Measurements from ENCODE around the gene GDPD1. TPM values are rescaled to one million over a fixed set of nuclear protein-coding genes. Genes with fewer than 3 reads are reported as not detected.

The GDPD1 gene
- total and polyA plus RNA-seq, 12 donors = 0.95 to 4.8 (median 1.8) TPM

GRCh38 chr17:59185997-59186396 is 34.3 kb upstream of the GDPD1 start:
- intact Hi-C loops (cut with DNase I) = no loop called here
- Histone ChIP-seq H3K4me3 (no peak overlapping the region), H3K4me1 (no peaks in the 10 kb centered on the region), H3K9me3 (no peaks in the 10 kb centered on the region), H3K27ac (no peak overlapping the region), H3K36me3 (peaks cover 0 to 40% (median 0%) of the 10 kb centered on the region in 9 donors), H3K27me3 (no peaks in the 10 kb centered on the region)
- TF ChIP-seq CTCF (IDR thresholded peaks at IDR 0.05) = no peak
- DNase-seq = no peak
- ATAC-seq = no peak

- Histone ChIP-seq H3K36me3 (peaks cover 0 to 42% (median 0%) of the 10 kb centered on the region in 9 donors), H3K4me1 (no peaks in the 10 kb centered on the region), H3K4me3 (no peak overlapping the region), H3K27ac (no peak overlapping the region), H3K9me3 (no peaks in the 10 kb centered on the region), H3K27me3 (no peaks in the 10 kb centered on the region)
- WGBS, 2 donors = 97 to 100% methylated on average over 3 of the region's 3 CpGs
- no peak for TF ChIP-seq CTCF (IDR thresholded peaks at IDR 0.05)
- DNase-seq = no peak
- intact Hi-C loops (cut with DNase I) = no loop called here
- no peak for ATAC-seq
Observed at GRCh38 chr17:59186850-59187249, 33.5 kb upstream of the GDPD1 start.

GRCh38 chr17:59190806-59191205 is 29.5 kb upstream of the GDPD1 start:
- Histone ChIP-seq H3K27ac (no peak overlapping the region), H3K27me3 (no peaks in the 10 kb centered on the region), H3K9me3 (no peaks in the 10 kb centered on the region), H3K4me1 (no peaks in the 10 kb centered on the region), H3K36me3 (peaks cover 0 to 71% (median 0%) of the 10 kb centered on the region in 9 donors), H3K4me3 (no peak overlapping the region)
- DNase-seq (no peak), ATAC-seq (no peak)
- no peak for TF ChIP-seq CTCF (IDR thresholded peaks at IDR 0.05)
- 94 to 96% methylated on average over 2 of the region's 2 CpGs for WGBS, 2 donors
- intact Hi-C loops (cut with DNase I) = no loop called here

GRCh38 chr17:59193336-59193862 is 26.9 kb upstream of the GDPD1 start:
- Histone ChIP-seq H3K9me3 (no peaks in the 10 kb centered on the region), H3K36me3 (peaks cover 0 to 80% (median 0%) of the 10 kb centered on the region in 9 donors), H3K27me3 (no peaks in the 10 kb centered on the region), H3K27ac (no peak overlapping the region), H3K4me1 (no peaks in the 10 kb centered on the region), H3K4me3 (no peak overlapping the region)
- 94 to 97% methylated on average over 3 of the region's 3 CpGs for WGBS, 2 donors
- no peak for TF ChIP-seq CTCF (IDR thresholded peaks at IDR 0.05)
- DNase-seq (no peak), ATAC-seq (no peak)
- intact Hi-C loops (cut with DNase I) = no loop called here
